Natural killer cell (primary cell): ENCODE results near the gene XCR1. TPM values are rescaled to one million over a fixed set of nuclear protein-coding genes. Genes with fewer than 3 reads are reported as not detected.
A peak's percentile ranks its signal among the peaks of the same experiment; 100 is the strongest.

ENCODE experiments used
- ATAC-seq, 3 donors: fragments of 150-1000 bp in 2 of 3; fragments of 200-7000 bp in 1 of 3; cut with Tn5 transposase; 1 replicate in 1 of 3; 2 replicates in 2 of 3; pipeline ENCODE4 v1.10.0; 2021; ENCODE audit warnings: mild to moderate bottlenecking in 2 of 3, moderate library complexity in 2 of 3
- DNase-seq, 2 donors: peaks; one replicate each; pipeline versions ENCODE4 v3.0.0 to v3.0.0-alpha.2; 2013 to 2021; ENCODE audit warnings: mixed read lengths in 1 of 2
- H3K27ac ChIP-seq: one replicate; pipeline ENCODE4 v1.5.1; 2013; ENCODE audit warnings: mild to moderate bottlenecking, low read length
- H3K27me3 ChIP-seq: one replicate; pipeline ENCODE4 v1.6.1; 2013; ENCODE audit warnings: low read length; ENCODE audit not compliant: control insufficient read depth, insufficient read depth
- H3K36me3 ChIP-seq: one replicate; pipeline ENCODE4 v1.6.1; 2013; ENCODE audit warnings: low read length; ENCODE audit not compliant: control insufficient read depth, insufficient read depth
- H3K4me1 ChIP-seq: one replicate; pipeline ENCODE4 v1.6.1; 2013; ENCODE audit warnings: low read length; ENCODE audit not compliant: control insufficient read depth, insufficient read depth
- H3K4me3 ChIP-seq: one replicate; pipeline ENCODE4 v1.5.1; 2013; ENCODE audit warnings: low read length
- H3K9me3 ChIP-seq: one replicate; pipeline ENCODE4 v1.6.1; 2013; ENCODE audit warnings: low read length; ENCODE audit not compliant: control insufficient read depth, insufficient read depth
- H3K27ac Mint-ChIP-seq, 2 donors: one replicate each; pipeline ENCODE4 v1.8.0; 2022; ENCODE audit warnings: mild to moderate bottlenecking in 2 of 2, mixed read lengths in 2 of 2, moderate library complexity in 1 of 2
- H3K27me3 Mint-ChIP-seq, 2 donors: one replicate each; pipeline ENCODE4 v1.8.0; 2022; ENCODE audit warnings: low read depth in 2 of 2, mixed read lengths in 2 of 2
- H3K36me3 Mint-ChIP-seq: one replicate; pipeline ENCODE4 v1.8.0; 2022; ENCODE audit warnings: mixed read lengths
- H3K4me1 Mint-ChIP-seq, 2 donors: one replicate each; pipeline ENCODE4 v1.8.0; 2022; ENCODE audit warnings: mixed read lengths in 2 of 2
- H3K4me3 Mint-ChIP-seq: one replicate; pipeline ENCODE4 v1.8.0; 2022; ENCODE audit warnings: mild to moderate bottlenecking, moderate library complexity, mixed read lengths
- H3K9me3 Mint-ChIP-seq, 2 donors: one replicate each; pipeline ENCODE4 v1.8.0; 2022; ENCODE audit warnings: mixed read lengths in 2 of 2
- CTCF ChIP-seq: fragments of 200-600 bp; IDR thresholded peaks from one replicate; pipeline ENCODE4 v1.8.0; 2022; ENCODE audit warnings: antibody characterized with exemption
- WGBS: methylation state at CpG from one replicate; pipeline ENCODE4 v1.1.7; 2013; ENCODE audit warnings: missing lambda C conversion rate; ENCODE audit not compliant: insufficient coverage; 5-methylcytosine and 5-hydroxymethylcytosine counted together
- intact Hi-C: fragments of 100-400 bp; cut with micrococcal nuclease; formaldehyde crosslinking; loops from one replicate; pipeline ENCODE4 v1.14.2; 2022
- total RNA-seq, 4 donors: library from RNA; stranded (reverse); fragments of 120-200 nt in 1 of 4; gene quantifications; one replicate each; pipeline versions ENCODE4 v1.2.3 to v1.2.4, GENCODE V29; 2013 to 2022

The XCR1 gene
- total RNA-seq, 3 donors from 2014 or later (not counting 1 experiment from before 2014, with no cell fraction given): 0.21 TPM; not detected in 2

GRCh38 chr3:45980229-45980813 lies 47.0 kb downstream of the XCR1 start:
- TF ChIP-seq CTCF: no peak

DNA sequence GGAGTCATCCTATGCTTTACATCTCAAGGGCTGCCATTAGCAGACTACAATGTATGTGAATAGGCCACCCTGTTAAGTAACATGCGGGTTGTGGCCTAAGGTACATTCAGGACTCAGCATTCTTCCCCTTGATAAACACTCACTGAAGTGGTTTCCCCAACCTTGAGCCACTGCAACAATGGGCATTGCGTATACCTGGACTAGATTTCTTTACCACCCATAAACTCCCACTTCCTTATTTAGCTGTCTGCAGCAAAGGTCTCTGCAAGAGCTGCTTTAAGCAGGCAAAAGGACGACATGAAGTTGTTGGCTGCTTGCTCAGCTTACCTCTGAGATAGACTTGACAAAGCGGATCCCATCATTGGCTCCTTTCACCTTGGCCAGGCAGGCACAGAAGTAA lies 47.9 kb downstream of the XCR1 start:
- H3K9me3 Mint-ChIP-seq: no peaks in the 10 kb centered on the region
- ATAC-seq: no peak
- no peak for DNase-seq
- no peak overlapping the region for H3K4me3 ChIP-seq
- no peaks in the 10 kb centered on the region for H3K27me3 Mint-ChIP-seq
- intact Hi-C loops: no loop called here
- no peak overlapping the region for H3K27ac Mint-ChIP-seq
- peaks cover 28% of the 10 kb centered on the region for H3K36me3 Mint-ChIP-seq
- no peak for TF ChIP-seq CTCF
- H3K36me3 ChIP-seq: peaks cover 58% of the 10 kb centered on the region
- WGBS: 56% methylated on average over 4 of the region's 4 CpGs
- peaks cover 35 to 42% of the 10 kb centered on the region in 2 donors for H3K4me1 Mint-ChIP-seq
- H3K27ac ChIP-seq: peak overlapping the region; percentile 23
- peaks cover 70% of the 10 kb centered on the region for H3K4me1 ChIP-seq
- no peak overlapping the region for H3K4me3 Mint-ChIP-seq
- H3K9me3 ChIP-seq: no peaks in the 10 kb centered on the region
- H3K27me3 ChIP-seq: no peaks in the 10 kb centered on the region

More at GRCh38 chr3:45980229-45980813, 47.0 kb downstream of the XCR1 start:
- peaks cover 33 to 41% of the 10 kb centered on the region in 2 donors for H3K4me1 Mint-ChIP-seq
- Histone ChIP-seq H3K27ac (no peak overlapping the region), H3K36me3 (peaks cover 50% of the 10 kb centered on the region), H3K4me3 (no peak overlapping the region), H3K9me3 (no peaks in the 10 kb centered on the region), H3K4me1 (peaks cover 66% of the 10 kb centered on the region), H3K27me3 (no peaks in the 10 kb centered on the region)
- no peak overlapping the region for H3K27ac Mint-ChIP-seq
- ATAC-seq (no peak), DNase-seq (peak in 1 of 2 donors; percentile 39)
- H3K9me3 Mint-ChIP-seq: no peaks in the 10 kb centered on the region
- H3K4me3 Mint-ChIP-seq: no peak overlapping the region
- no peaks in the 10 kb centered on the region for H3K27me3 Mint-ChIP-seq
- 60% methylated on average over 2 of the region's 7 CpGs for WGBS
- intact Hi-C loops: no loop called here
- H3K36me3 Mint-ChIP-seq: peaks cover 28% of the 10 kb centered on the region

DNA sequence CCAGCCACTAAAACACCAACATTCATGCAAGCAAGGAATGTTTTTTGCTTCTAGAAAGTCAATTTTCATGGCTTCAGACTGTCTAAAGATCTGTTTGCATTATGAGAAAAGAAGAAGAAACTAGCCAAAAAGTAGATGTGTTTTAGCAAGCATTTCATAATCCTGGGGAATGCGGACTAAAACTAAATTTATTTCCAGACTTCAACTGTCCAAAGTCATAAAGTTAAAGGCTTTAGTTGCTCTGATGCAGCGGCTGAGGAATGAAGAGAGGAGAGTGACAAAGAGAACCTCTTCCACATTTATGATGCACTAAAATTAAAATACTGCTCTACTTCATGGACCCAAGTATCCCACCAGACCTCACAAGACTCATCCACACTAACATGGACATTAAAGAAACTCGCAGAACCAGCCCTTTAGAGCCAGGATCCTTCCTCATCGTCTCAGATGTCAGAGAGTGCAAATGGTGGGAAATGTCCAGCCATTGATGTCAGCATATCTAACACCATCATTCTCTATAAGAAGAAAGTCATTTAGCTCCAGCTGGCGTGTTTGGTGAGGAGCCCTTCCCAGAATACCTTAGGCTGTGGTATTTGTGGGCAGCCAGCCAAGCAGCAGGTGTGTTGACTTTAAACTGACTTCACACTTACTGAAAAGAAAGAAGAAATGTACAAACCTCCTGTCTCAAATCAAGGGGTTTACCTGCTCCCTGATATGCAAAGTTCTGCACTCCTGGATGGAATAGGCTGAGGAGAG lies 49.1 kb downstream of the XCR1 start:
- Mint-ChIP-seq H3K4me3 (peak overlapping the region; percentile 42), H3K9me3 (no peaks in the 10 kb centered on the region), H3K27ac (peak overlapping the region; percentile 35 to 43)

More for the DNA sequence above, 49.1 kb downstream of the XCR1 start:
- H3K36me3 Mint-ChIP-seq: peaks cover 28% of the 10 kb centered on the region
- Histone ChIP-seq H3K27me3 (no peaks in the 10 kb centered on the region), H3K4me1 (peaks cover 66% of the 10 kb centered on the region), H3K27ac (no peak overlapping the region), H3K4me3 (no peak overlapping the region), H3K36me3 (peaks cover 47% of the 10 kb centered on the region), H3K9me3 (no peaks in the 10 kb centered on the region)
- TF ChIP-seq CTCF: no peak
- H3K4me1 Mint-ChIP-seq: peaks cover 35 to 42% of the 10 kb centered on the region in 2 donors
- H3K27me3 Mint-ChIP-seq: no peaks in the 10 kb centered on the region
- ATAC-seq (no peak), DNase-seq (peak in 1 of 2 donors; percentile 70)
- intact Hi-C loops: no loop called here
- WGBS: 71% methylated on average over 2 of the region's 5 CpGs
